ENCODE data around the gene PRKCE. TPM values are rescaled to one million over a fixed set of nuclear protein-coding genes. Genes with fewer than 3 reads are reported as not detected.

PRKCE gene
- total and polyA plus RNA-seq, 2 of the 8 experiments (the other 6 are each of a cell fraction or from before 2014, with no cell fraction given) = 0.54 to 2.1 TPM

DNA sequence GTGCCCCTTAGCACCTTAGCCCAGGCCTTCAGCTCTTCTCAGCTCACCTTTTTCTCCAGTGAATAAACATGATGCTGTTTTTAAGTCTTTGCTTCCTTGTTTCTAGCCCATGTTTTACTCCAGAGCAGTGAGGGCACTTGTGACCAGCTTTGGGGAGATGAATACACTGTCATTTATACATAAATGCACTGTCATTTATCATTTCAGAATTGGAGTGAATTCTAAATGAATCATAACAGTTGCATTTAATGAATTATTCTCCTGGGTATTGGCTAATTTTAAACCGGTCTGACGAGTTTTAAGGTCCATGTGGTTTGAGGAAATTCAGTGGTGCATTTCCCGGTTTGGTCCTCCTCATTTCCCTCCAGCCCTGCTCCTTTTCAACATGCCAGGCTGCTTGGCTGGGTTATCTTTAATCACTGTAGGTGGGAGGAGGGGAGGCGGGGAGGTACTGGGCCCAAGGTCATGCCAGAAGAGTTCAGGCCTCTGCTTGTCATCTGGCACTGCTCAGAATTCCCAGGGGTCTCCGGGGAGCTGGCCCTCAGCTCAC lies 23.9 kb downstream of the PRKCE start (continued):
- TF ChIP-seq GABPA (IDR thresholded peaks at IDR 0.05; ENCODE audit: borderline replicate concordance, insufficient read depth, low read length) (no peak), CHD1 (IDR thresholded peaks at IDR 0.05; ENCODE audit: low read depth, low read length) (no peak), ZNF274 (IDR thresholded peaks at IDR 0.05; ENCODE audit: borderline replicate concordance, extremely low read depth, low read length) (no peak), CREB1 (IDR thresholded peaks at IDR 0.05) (no peak), CBX8 (IDR thresholded peaks at IDR 0.05; ENCODE audit: borderline replicate concordance, low read depth, low read length) (no peak)
